ENCODE results near the gene GRM4.

Gene GRM4

DNA sequence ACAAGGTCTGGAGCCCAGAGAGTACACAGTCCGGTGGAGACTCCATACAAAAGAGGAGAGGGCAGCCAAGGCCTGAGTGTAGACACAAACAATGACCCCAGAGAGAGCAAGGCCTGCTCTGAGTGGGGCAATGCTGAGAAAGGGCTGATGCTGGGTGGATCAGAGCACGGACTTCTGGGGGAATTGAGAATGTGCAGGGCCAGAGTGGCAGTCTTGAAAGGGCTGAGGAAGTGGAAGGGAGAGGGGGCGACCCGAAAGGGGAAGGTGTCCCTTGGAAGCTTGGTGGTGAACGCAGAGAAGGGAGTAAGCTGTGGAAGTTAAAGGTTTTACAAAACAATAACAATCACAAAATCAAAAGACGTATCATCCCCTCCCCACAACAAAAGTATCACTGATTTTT lies 12.0 kb upstream of the GRM4 start:
- DNase-seq (ENCODE audit: low read depth, low spot score) = no peak

DNA sequence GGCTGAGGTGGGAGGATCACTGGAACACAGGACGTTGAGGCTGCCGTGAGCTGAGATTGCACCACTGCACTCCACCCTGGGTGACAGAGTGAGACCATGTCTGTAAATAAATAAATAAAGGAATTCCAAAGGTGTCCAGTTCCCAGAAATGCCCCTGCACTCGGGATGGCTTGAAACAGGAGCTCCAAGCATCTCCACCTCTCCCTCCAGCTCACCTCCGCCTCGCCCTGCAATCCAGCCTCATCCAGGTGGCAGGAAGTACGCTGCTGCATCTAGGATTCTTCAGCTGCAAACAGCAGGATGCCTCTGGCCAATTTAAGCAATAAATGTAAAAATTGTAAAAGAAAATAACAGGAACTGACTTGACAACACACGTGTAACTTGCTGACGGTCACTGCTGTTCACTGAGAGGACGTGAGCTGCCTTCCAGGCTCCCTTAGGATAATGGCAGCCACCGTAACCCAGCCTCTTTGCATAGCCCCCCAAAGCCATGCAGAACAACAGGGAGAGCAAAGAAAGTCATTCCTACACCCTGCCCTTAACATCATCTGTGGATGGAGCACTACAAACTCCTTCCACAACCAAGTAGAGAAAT lies 11.4 kb upstream of the GRM4 start:
- DNase-seq (ENCODE audit: low read depth, low spot score) = no peak

DNA sequence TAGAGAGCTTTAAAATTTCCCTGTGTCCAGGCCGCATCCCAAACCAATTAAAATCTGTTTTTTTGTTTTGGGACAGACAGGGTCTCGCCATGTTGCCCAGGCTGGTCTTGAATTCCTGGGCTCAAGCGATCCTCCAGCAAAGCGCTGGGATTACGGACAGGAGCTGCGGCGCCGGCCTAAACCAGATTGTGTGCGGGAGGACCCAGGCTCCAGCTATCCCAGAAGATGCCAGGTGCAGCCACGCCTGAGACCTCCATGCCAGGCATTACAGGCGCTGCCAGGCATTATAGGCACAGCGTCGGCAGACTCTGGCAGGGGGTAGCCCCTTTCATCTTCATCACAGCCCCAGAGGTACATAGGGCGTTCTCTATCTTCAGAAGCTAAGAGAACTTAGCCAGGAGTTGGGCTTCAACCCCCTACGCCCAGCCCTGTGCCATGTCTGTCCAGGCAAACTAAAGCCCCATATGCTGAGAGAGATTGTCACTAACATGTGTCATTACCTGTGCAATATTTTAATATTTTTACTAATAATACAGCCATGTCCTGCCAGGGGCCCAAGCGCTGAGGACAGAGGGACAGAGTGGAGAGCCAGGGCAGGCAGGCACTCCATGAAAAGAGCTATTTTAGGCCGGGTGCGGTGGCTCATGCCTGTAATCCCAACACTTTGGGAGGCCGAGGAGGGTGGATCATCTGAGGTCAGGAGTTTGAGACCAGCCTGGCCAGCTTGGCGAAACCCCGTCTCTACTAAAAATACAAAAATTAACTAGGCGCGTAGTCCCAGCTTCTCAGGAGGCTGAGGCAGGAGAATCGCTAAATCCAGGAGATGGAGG lies 9.8 kb upstream of the GRM4 start:
- DNase-seq (ENCODE audit: low read depth, low spot score) = no peak

DNA sequence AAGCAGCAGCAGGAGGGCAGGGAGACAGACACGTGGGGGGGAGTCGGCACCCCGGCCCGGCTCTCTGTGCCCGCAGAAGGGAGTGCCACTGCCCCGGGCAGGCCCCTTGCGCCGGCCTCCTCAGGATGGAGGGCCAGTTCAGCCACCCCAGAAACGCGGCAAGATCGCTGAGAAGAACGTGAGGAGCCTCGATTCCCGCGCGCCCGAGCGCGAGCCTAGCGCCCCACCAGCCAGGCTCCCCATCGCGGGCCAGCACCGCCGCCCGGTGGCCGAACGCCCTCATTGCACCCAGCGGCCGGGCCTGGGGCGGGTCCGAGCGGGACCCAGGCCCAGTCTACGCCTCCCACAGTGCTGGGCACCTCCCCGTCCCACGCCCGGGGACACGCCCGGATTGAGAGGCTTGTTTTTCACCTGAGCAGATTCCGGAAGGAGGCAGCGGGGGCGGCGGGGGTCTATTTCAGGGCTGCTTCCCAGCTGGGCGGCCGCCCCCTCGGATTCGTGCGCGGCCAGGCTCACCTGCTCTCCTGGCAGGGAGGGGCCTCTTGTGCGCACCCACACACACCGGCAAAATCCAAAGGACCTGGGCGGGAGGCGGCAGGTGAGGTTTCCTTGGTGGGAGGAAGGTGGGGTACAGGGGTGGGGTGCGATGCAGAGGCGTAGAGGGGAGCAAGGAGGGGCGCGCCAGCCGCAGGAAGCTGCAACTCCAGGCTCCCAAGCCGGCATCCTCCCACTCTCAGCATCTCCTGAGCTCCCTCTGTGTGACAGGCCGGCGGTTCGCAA lies 9.0 kb upstream of the GRM4 start:
- DNase-seq (ENCODE audit: low read depth, low spot score) = no peak

GRCh38 chr6:34152806-34153520 lies 7.1 kb upstream of the GRM4 start:
- no peak for DNase-seq (ENCODE audit: low read depth, low spot score)

DNA sequence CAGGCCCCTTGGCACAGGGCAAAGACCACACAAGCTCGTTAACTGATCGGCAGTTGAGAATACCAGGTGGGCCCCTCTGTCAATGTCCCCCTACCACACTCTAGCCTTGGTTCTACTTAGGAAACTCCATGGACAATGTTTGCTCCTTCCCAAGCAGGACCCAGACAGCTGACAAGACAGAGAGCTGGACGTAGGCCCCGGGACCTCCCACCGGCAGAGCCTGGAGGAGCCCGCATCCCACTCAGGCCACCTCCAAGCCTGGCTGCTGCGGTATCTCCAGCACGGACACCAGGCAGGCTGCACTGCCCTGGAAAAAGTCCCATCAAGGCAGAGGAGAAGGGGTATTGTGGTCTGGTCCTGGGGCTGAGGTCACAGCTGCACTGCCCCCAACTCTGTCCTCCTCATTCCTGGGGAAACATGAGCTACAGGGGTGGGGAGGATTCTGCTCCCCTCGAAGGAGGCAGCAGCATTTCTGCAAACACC lies 6.2 kb upstream of the GRM4 start:
- DNase-seq (ENCODE audit: low read depth, low spot score) = no peak

DNA sequence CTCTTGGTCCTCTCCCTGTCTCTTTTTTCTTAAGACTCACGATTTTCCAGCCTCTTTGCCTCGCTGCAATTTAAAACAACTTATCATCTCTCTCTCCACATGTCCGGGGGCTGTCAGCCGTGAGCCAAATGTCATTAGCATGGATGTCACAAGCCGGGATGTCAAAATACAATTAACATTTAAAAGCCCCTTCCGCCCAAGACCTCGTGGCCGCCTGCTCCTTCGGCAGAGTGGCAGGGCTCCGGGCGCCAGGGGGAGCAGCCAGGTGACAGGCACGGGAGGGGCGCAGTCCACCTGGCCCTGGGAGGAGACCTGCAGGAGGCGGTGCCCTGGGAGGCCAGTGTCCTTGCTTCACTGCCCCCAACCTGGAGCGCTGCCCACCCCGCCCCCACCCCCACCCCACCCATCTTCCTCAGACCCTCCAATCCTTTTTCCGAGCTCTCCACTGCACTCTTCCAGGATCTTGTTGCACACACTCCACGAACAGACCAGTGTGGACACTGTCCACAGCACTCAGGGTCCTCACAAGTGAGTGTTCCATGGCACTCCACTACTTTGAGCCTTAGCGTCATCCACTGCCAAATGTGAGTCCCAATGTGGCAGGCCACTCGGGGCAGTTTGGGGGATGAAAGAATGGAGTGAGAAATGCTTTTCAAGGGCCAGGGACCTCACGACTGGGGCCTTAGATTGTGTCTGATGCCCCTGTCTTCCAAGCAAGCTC lies 5.6 kb upstream of the GRM4 start:
- no peak for DNase-seq (ENCODE audit: low read depth, low spot score)

DNA sequence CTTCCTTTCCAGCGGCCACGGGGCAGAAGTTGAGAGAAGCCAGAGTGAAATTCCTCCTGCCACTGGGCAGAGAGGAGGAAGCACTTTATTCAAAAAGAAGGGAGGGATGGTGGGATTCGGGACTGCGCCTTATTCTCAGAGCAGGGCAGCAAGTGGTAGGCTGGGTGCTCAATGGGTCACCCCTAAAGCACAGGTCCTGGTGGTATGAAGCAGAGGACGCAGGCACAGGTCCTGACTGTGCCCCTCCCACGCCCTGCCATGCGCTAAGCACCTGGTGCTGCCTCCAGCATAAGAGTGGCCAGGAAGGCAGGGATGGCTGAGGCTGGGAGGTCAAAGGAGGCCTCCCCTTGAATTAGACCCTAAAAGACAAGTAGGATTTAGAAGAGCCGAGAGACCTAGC lies 4.9 kb upstream of the GRM4 start:
- DNase-seq (ENCODE audit: low read depth, low spot score) = no peak

GRCh38 chr6:34149831-34150400 lies 4.0 kb upstream of the GRM4 start:
- no peak for DNase-seq (ENCODE audit: low read depth, low spot score)

DNA sequence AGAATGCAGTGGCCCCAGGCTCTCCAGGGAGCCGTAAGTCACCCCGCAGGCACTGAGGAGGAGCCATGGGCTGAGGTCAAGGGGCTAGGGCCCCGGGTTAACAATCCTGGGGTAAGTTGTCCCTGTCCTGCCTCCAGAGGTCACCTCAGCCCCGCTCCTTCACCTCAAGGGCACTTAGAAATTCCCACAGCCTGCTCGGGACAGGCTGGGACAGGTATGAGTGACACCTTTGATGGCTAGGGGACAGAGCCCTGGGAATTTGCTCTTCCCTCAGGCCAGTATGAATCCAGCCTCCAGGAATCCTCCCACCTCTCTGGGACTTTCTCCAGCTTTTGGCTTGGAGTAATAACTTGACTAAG lies 3.5 kb upstream of the GRM4 start:
- no peak for DNase-seq (ENCODE audit: low read depth, low spot score)

DNA sequence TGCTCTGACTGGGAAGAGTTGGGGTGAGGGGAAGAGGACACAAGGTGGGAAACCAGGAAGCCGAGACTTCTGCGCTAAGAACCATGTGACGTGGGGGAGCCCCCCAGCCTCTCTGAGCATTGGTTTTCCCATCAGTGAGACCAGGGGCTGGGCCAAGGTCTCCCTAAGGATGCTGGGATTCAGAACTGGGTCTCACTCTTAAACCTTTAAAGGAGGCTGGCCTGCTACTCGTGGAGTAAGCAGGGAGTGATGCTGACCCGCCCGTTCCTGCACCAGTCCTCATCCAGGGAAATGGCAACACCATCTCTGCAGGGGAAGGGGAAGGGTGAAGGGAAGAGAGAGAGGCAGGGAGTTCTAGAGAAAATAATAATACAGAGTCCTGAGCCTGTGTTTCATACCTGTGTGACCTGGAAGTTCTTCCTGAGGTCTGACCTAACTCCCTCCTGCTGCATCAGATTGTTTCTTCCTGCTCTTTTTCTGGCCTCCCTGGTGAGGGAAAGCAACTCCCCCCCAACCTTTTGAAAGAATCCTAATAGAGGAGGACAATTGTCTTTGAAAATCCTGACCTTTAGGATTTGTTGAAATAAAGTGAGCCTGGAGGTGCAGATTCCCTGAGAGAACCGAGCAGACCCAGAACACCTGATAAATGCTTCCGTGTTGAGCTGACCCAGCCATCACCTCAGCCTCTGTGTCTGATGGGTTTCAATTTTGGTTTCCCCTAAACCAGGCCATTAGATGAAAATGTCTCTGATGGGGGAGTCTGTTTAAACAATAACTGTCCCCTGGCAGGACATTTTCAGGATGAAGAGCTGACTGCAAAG lies 3.0 kb upstream of the GRM4 start:
- DNase-seq (ENCODE audit: low read depth, low spot score) = no peak

DNA sequence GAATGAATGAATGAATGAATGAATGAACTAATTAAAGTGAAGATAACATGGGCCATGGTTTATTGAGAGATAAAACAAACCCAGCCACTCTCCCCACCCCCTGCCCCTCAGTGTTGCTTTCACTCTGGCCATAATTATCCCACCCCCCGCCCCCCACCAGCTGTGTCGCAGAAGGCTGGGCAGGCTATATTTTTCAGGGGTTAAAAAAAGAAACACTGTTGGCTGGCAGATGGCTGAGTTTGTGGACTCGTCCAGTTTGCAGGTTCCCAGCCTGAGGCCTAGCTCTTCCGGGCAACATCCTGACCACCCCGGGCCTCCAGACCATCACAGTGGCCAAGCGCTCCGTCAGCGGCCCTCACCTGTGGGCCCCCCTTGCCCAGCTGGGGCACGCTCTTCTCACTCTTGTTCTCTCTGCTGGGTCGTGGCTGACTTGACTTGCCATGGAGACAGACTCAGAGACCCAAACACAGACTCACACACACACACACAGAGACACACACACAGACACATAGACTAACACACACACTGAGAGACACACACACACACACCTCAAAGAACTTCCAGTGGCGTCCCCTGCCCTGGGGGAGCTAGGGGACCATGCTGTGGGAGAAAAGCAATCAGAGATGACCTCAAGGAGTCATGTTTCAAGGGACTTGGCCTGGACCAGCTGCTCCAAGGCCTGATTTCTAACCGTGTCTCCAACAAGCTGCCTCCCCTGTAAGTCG lies 2.2 kb upstream of the GRM4 start:
- DNase-seq (ENCODE audit: low read depth, low spot score) = no peak

DNA sequence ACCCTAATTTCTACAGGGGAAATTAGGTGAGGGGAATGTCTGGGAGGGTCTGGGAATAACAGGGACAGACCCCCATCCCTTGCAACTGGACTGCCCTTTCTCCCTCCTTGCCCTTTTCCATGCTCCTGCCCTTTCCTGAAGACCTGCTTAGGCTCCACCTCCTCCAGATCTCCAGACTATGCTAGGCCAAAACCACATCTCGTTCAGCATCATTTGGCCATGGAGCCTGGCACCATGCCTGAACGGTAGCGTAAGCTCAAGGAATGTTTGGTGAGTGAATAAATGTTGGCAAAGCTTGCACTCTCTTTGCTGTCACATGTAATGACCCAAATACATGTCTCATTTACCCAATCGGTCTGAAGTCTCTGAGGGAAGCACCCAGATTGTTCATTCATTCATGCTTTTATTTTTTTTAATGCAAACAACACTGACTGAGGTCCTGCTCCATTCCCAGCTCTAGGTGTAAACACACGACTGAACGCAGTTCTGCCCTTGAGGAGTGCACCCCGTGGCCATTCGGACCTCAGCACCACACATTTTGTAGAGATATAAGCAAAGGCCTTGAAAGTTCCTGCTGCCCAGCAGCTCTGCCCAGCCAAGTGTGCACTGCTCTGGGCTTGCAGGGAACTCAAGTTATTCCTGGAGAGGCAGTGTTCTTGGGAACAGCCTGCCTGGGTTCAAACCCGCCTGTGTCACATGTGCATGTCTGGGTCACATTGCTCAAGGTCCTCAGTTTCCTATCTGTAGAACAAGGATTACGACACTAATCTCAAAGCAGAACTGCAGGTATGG lies 1.1 kb upstream of the GRM4 start:
- no peak for DNase-seq (ENCODE audit: low read depth, low spot score)

- no peak for DNase-seq (ENCODE audit: low read depth, low spot score)
Measured at GRCh38 chr6:34145161-34146020, 496 bp downstream of the GRM4 start.

- no peak for DNase-seq (ENCODE audit: low read depth, low spot score)
Measured at GRCh38 chr6:34144581-34145160, 1.2 kb downstream of the GRM4 start.

DNA sequence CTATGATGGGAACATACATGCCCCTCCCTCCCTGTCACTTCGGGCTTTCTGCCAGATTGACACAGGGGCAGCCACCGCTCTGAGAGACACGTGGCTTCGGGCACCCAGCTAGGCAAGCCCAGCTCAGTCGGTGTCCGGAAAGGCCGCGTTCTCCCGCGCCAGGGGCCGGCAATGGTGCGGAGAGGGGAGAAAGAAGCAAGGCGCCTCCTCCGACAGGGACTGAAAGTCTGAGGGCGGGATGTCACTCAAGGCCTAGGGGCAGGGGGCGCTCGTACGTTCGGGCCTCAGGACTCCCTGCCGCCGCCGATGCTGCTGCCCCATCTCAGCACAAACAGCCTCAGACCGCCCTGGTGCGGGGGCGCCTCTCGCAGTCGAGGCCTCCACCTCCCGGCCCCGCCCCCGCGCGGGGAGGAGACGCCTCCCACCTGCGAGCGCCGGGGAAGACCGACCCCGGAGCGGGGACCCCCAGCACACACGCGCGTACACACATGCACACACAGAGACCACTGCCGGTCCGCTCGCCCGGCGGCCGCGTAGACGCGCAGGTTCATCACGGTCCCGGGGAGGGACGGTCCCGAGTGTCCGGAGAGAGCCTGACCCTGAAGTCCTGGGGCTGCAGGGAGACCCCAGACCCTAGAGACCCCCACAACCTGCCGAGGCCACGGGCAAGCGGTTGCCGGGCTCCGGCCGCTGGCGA lies 1.9 kb downstream of the GRM4 start:
- DNase-seq (ENCODE audit: low read depth, low spot score) = no peak
